BLaER1 treated with 17β-estradiol and CSF1 and Interleukin-3, amounts not matched to agents 10 nM and 100 nM (cell line): ENCODE data around the gene TBC1D8.

Experiments
- H3K27ac ChIP-seq, 11 experiments: shearing (Covaris generic); formaldehyde crosslinking; 2 replicates each; pipeline ENCODE4 v1.8.1; 2022
- H3K27me3 ChIP-seq, 11 experiments: shearing (Covaris generic); formaldehyde crosslinking; 2 replicates each; pipeline ENCODE4 v1.8.1; 2022
- H3K36me3 ChIP-seq, 11 experiments: shearing (Covaris generic); formaldehyde crosslinking; 2 replicates each; pipeline ENCODE4 v1.8.1; 2022
- H3K4me1 ChIP-seq, 10 experiments: shearing (Covaris generic); formaldehyde crosslinking; 2 replicates each; pipeline ENCODE4 v1.8.1; 2022
- H3K4me2 ChIP-seq, 11 experiments: shearing (Covaris generic); formaldehyde crosslinking; 2 replicates each; pipeline ENCODE4 v1.8.1; 2022
- H3K4me3 ChIP-seq, 10 experiments: shearing (Covaris generic); formaldehyde crosslinking; 2 replicates each; pipeline ENCODE4 v1.8.1; 2022
- H3K9ac ChIP-seq, 11 experiments: shearing (Covaris generic); formaldehyde crosslinking; 2 replicates each; pipeline ENCODE4 v1.8.1; 2022
- H3K9me3 ChIP-seq, 11 experiments: shearing (Covaris generic); formaldehyde crosslinking; replicated peaks in 1 of 11; 2 replicates each; pipeline ENCODE4 v1.8.1; 2022
- H4K20me1 ChIP-seq, 11 experiments: shearing (Covaris generic); formaldehyde crosslinking; 2 replicates each; pipeline ENCODE4 v1.8.1; 2022
- Cebpa-rat ChIP-seq, 11 experiments: shearing (Covaris generic); IDR thresholded peaks; 2 replicates each; pipeline ENCODE4 v1.8.1; 2022

TBC1D8 gene

GRCh38 chr2:101037161-101037755 lies 113.9 kb downstream of the TBC1D8 start:
- H3K27me3 ChIP-seq = no peaks in the 10 kb centered on the region
- peaks cover 0 to 73% (median 37%) of the 10 kb centered on the region in 10 experiments; a peak in 16 of 20 replicates for H3K4me1 ChIP-seq
- H3K9ac ChIP-seq = 0 out of 22 replicates have a peak overlapping the region, but pooled peaks of 1 of the 11 experiments have one; percentile 16
- peaks cover 0 to 8% (median 0%) of the 10 kb centered on the region in 11 experiments; a peak in 2 of 22 replicates for H3K9me3 ChIP-seq
- no peak for TF ChIP-seq Cebpa-rat (IDR thresholded peaks at IDR 0.05)
- peak overlapping the region in 3 of 11 experiments; percentile 11 to 35 (median 12); a peak in 3 of 22 replicates for H3K4me2 ChIP-seq
- peaks cover 0 to 80% (median 0%) of the 10 kb centered on the region in 11 experiments; a peak in 7 of 22 replicates for H3K36me3 ChIP-seq
- no peak overlapping the region for H3K4me3 ChIP-seq
- H3K27ac ChIP-seq = peak overlapping the region in 4 of 11 experiments; percentile 3 to 57 (median 25); a peak in 6 of 22 replicates
- no peaks in the 10 kb centered on the region; a peak in 1 of 22 replicates for H4K20me1 ChIP-seq

- Histone ChIP-seq H3K4me1 (peaks cover 0 to 66% (median 30%) of the 10 kb centered on the region in 10 experiments; a peak in 16 of 20 replicates), H3K9me3 (peaks cover 0 to 8% (median 0%) of the 10 kb centered on the region in 11 experiments; a peak in 2 of 22 replicates), H3K9ac (no peak overlapping the region), H3K4me2 (peak overlapping the region in 1 of 11 experiments; percentile 12; a peak in 1 of 22 replicates), H3K27me3 (no peaks in the 10 kb centered on the region), H3K4me3 (no peak overlapping the region), H4K20me1 (no peaks in the 10 kb centered on the region; a peak in 1 of 22 replicates), H3K27ac (no peak overlapping the region), H3K36me3 (peaks cover 0 to 84% (median 0%) of the 10 kb centered on the region in 11 experiments; a peak in 7 of 22 replicates)
- no peak for TF ChIP-seq Cebpa-rat (IDR thresholded peaks at IDR 0.05)
Measured at GRCh38 chr2:101036562-101036961, 114.6 kb downstream of the TBC1D8 start.

- H3K4me2 ChIP-seq = no peak overlapping the region
- H4K20me1 ChIP-seq = peaks cover 0 to 3% (median 0%) of the 10 kb centered on the region in 11 experiments; a peak in 3 of 22 replicates
- no peak for TF ChIP-seq Cebpa-rat (IDR thresholded peaks at IDR 0.05)
- H3K9me3 ChIP-seq = peaks cover 0 to 8% (median 0%) of the 10 kb centered on the region in 11 experiments; a peak in 5 of 22 replicates
- peaks cover 0 to 87% (median 0%) of the 10 kb centered on the region in 11 experiments; a peak in 9 of 22 replicates for H3K36me3 ChIP-seq
- H3K4me1 ChIP-seq = peaks cover 0 to 23% (median 2%) of the 10 kb centered on the region in 10 experiments; a peak in 9 of 20 replicates
- H3K4me3 ChIP-seq = no peak overlapping the region
- no peaks in the 10 kb centered on the region for H3K27me3 ChIP-seq
- no peak overlapping the region for H3K27ac ChIP-seq
- no peak overlapping the region for H3K9ac ChIP-seq
Measured at GRCh38 chr2:101032084-101032776, 119.0 kb downstream of the TBC1D8 start.

GRCh38 chr2:101030866-101031554 lies 120.2 kb downstream of the TBC1D8 start:
- H3K9ac ChIP-seq = no peak overlapping the region
- no peaks in the 10 kb centered on the region for H3K27me3 ChIP-seq
- H4K20me1 ChIP-seq = peaks cover 0 to 7% (median 0%) of the 10 kb centered on the region in 11 experiments; a peak in 4 of 22 replicates
- no peak overlapping the region for H3K4me3 ChIP-seq
- peaks cover 0 to 17% (median 2%) of the 10 kb centered on the region in 10 experiments; a peak in 7 of 20 replicates for H3K4me1 ChIP-seq
- no peak overlapping the region for H3K4me2 ChIP-seq
- no peak for TF ChIP-seq Cebpa-rat (IDR thresholded peaks at IDR 0.05)
- no peak overlapping the region for H3K27ac ChIP-seq
- peaks cover 0 to 91% (median 0%) of the 10 kb centered on the region in 11 experiments; a peak in 9 of 22 replicates for H3K36me3 ChIP-seq
- H3K9me3 ChIP-seq = peaks cover 0 to 8% (median 0%) of the 10 kb centered on the region in 11 experiments; a peak in 5 of 22 replicates

- Histone ChIP-seq H3K9ac (no peak overlapping the region), H3K4me2 (no peak overlapping the region), H3K27me3 (no peaks in the 10 kb centered on the region), H3K9me3 (peaks cover 0 to 8% (median 0%) of the 10 kb centered on the region in 11 experiments; a peak in 5 of 22 replicates), H3K27ac (no peak overlapping the region), H4K20me1 (peaks cover 0 to 7% (median 0%) of the 10 kb centered on the region in 11 experiments; a peak in 4 of 22 replicates), H3K36me3 (peaks cover 0 to 89% (median 3%) of the 10 kb centered on the region in 11 experiments; a peak in 10 of 22 replicates), H3K4me3 (no peak overlapping the region), H3K4me1 (peaks cover 0 to 9% (median 0%) of the 10 kb centered on the region in 10 experiments; a peak in 4 of 20 replicates)
- no peak for TF ChIP-seq Cebpa-rat (IDR thresholded peaks at IDR 0.05)
Measured at GRCh38 chr2:101027852-101028251, 123.3 kb downstream of the TBC1D8 start.

- Histone ChIP-seq H3K4me1 (peaks cover 0 to 9% (median 0%) of the 10 kb centered on the region in 10 experiments; a peak in 4 of 20 replicates), H3K4me2 (no peak overlapping the region), H3K27me3 (no peaks in the 10 kb centered on the region), H4K20me1 (peaks cover 0 to 7% (median 0%) of the 10 kb centered on the region in 11 experiments; a peak in 4 of 22 replicates), H3K9ac (no peak overlapping the region), H3K27ac (no peak overlapping the region), H3K4me3 (no peak overlapping the region), H3K9me3 (peaks cover 0 to 8% (median 0%) of the 10 kb centered on the region in 11 experiments; a peak in 5 of 22 replicates), H3K36me3 (peaks cover 0 to 89% (median 7%) of the 10 kb centered on the region in 11 experiments; a peak in 17 of 22 replicates)
- no peak for TF ChIP-seq Cebpa-rat (IDR thresholded peaks at IDR 0.05)
Measured at GRCh38 chr2:101026923-101027469, 124.2 kb downstream of the TBC1D8 start.

- Histone ChIP-seq H3K9me3 (peaks cover 0 to 8% (median 0%) of the 10 kb centered on the region in 11 experiments; a peak in 5 of 22 replicates), H3K36me3 (peaks cover 0 to 94% (median 14%) of the 10 kb centered on the region in 11 experiments; a peak in 19 of 22 replicates), H3K9ac (no peak overlapping the region; a peak in 1 of 22 replicates), H4K20me1 (peaks cover 0 to 11% (median 0%) of the 10 kb centered on the region in 11 experiments; a peak in 6 of 22 replicates), H3K27me3 (no peaks in the 10 kb centered on the region), H3K4me2 (no peak overlapping the region), H3K4me1 (peaks cover 0 to 9% (median 0%) of the 10 kb centered on the region in 10 experiments; a peak in 4 of 20 replicates), H3K4me3 (no peak overlapping the region), H3K27ac (no peak overlapping the region)
- TF ChIP-seq Cebpa-rat (IDR thresholded peaks at IDR 0.05) = no peak
Measured at GRCh38 chr2:101026253-101026701, 124.9 kb downstream of the TBC1D8 start.

- Histone ChIP-seq H3K4me1 (peaks cover 0 to 5% (median 0%) of the 10 kb centered on the region in 10 experiments; a peak in 2 of 20 replicates), H3K36me3 (peaks cover 4 to 98% (median 18%) of the 10 kb centered on the region in 11 experiments; a peak in 21 of 22 replicates), H3K27me3 (no peaks in the 10 kb centered on the region), H3K9me3 (peaks cover 0 to 8% (median 0%) of the 10 kb centered on the region in 11 experiments; a peak in 5 of 22 replicates), H4K20me1 (peaks cover 0 to 18% (median 0%) of the 10 kb centered on the region in 11 experiments; a peak in 6 of 22 replicates), H3K9ac (no peak overlapping the region), H3K27ac (no peak overlapping the region), H3K4me2 (no peak overlapping the region), H3K4me3 (no peak overlapping the region)
- TF ChIP-seq Cebpa-rat (IDR thresholded peaks at IDR 0.05) = no peak
Measured at GRCh38 chr2:101025561-101025960, 125.6 kb downstream of the TBC1D8 start.
